Stomach smooth muscle (tissue), 2 donors: ENCODE results near the gene GSC2.
"Not testable (repeated sequence)": the region's sequence is repeated elsewhere in the genome, so short reads cannot be mapped to it uniquely, and the experiment has no call there.

ENCODE experiments used
- H3K27ac ChIP-seq: one replicate; pipeline ENCODE4 v1.7.0; 2013; ENCODE audit warnings: mild to moderate bottlenecking, low read length, inconsistent platforms
- H3K27me3 ChIP-seq, 2 donors: one replicate each; pipeline ENCODE4 v1.7.0; 2013; ENCODE audit warnings: low read length in 2 of 2; ENCODE audit not compliant: insufficient read depth in 2 of 2, control insufficient read depth in 1 of 2
- H3K36me3 ChIP-seq, 2 donors: one replicate each; pipeline ENCODE4 v1.7.0; 2013; ENCODE audit warnings: low read length in 2 of 2; ENCODE audit not compliant: control insufficient read depth in 2 of 2, insufficient read depth in 2 of 2
- H3K4me1 ChIP-seq: one replicate; pipeline ENCODE4 v1.7.0; 2013; ENCODE audit warnings: low read length; ENCODE audit not compliant: control insufficient read depth, insufficient read depth
- H3K4me3 ChIP-seq, 2 donors: one replicate each; pipeline ENCODE4 v1.7.0; 2013; ENCODE audit warnings: low read length in 2 of 2
- H3K9ac ChIP-seq, 2 donors: one replicate each; pipeline ENCODE4 v1.7.0; 2013; ENCODE audit warnings: low read length in 2 of 2, mild to moderate bottlenecking in 1 of 2
- H3K9me3 ChIP-seq, 2 donors: one replicate each; pipeline ENCODE4 v1.7.0; 2013; ENCODE audit warnings: low read length in 2 of 2; ENCODE audit not compliant: control insufficient read depth in 2 of 2
- donor health status: healthy.
- donor health status: Pancreatic carcinoma.

GSC2 gene

DNA sequence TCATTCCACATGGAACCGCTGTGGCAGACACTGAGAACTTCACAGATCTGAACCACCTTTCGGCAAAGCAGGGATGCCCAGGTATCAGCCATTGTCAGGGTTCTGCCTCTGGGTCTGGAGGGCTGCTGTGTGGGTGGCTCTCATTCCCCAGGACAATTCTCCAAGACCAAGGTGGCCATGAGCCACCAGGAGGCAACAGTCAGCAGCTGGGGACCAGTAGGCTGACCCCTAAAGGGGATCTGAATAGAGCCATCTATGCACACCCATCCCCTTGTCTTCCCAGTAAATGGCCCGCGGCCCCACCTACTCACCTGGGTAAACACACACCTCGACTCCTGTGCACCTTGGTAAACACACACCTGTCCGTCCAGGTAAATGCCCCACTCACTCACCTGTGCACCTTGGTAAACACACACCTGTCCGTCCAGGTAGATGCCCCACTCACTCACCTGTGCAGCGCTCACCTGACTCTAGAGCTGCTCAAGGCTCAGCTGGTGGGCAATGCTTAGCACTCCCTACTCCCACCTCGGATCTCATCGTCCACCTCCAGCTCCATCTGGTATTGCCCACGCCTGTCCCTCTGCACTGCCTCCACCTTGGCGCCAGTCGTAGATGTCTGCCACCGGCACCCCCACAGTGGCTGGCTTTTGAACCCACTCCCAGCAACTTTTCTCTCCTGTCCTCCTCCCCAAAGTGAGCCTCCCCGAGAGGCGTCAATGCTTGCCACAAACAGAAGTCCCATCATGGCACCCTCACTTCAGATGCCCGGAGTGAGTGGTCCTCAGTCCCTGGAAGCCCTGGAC is 18.2 kb upstream of the GSC2 start:
- Histone ChIP-seq H3K9ac (no peak overlapping the region), H3K4me1 (peaks cover 39% of the 10 kb centered on the region), H3K27me3 (peaks cover 25 to 28% of the 10 kb centered on the region in 2 donors), H3K9me3 (no peaks in the 10 kb centered on the region), H3K27ac (no peak overlapping the region), H3K4me3 (no peak overlapping the region), H3K36me3 (no peaks in the 10 kb centered on the region)

GRCh38 chr22:19167106-19167869 is 17.2 kb upstream of the GSC2 start:
- H3K9ac ChIP-seq: no peak overlapping the region
- H3K36me3 ChIP-seq: no peaks in the 10 kb centered on the region
- H3K27ac ChIP-seq: no peak overlapping the region
- H3K4me1 ChIP-seq: peaks cover 29% of the 10 kb centered on the region
- H3K4me3 ChIP-seq: no peak overlapping the region
- H3K9me3 ChIP-seq: no peaks in the 10 kb centered on the region
- peaks cover 25 to 28% of the 10 kb centered on the region in 2 donors for H3K27me3 ChIP-seq

DNA sequence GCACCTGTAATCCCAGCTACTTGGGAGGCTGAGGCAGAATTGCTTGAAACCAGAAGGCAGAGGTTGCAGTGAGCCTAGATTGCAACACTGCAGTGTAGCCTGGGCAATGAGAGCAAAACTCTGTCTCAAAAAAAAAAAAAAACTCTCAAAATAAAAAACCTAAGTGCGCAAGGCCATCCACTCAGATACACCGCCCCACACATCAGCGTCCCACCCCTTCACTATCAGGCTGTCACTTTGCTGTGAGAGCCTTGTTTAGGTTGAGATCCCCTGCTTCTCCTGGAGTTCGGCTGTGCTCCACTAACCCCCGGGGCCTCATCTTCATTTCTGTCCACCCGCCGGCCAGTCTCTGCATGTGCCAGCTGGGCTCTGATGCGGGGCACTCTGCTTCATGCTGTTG is 16.3 kb upstream of the GSC2 start:
- H3K27me3 ChIP-seq: peaks cover 25 to 28% of the 10 kb centered on the region in 2 donors
- no peaks in the 10 kb centered on the region for H3K9me3 ChIP-seq
- H3K9ac ChIP-seq: no peak overlapping the region
- H3K36me3 ChIP-seq: no peaks in the 10 kb centered on the region
- H3K4me3 ChIP-seq: no peak overlapping the region
- H3K27ac ChIP-seq: no peak overlapping the region
- peaks cover 24% of the 10 kb centered on the region for H3K4me1 ChIP-seq

DNA sequence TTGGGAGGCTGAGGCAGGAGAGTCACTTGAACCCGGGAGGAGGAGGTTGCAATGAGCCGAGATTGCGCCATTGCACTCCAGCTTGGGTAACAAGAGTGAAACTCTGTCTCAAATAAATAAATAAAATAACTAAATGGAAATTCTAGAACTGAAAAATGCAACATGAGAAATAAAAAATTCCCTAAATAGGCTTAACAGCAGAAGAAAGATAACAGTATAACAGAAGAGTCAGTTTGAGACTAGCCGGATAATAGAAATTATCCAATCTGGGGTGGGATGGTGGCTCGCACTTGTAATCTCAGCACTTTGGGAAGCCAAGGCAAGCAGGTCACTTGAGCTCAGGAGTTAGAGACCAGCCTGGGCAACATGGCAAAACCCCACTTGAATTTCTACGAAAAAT is 14.3 kb upstream of the GSC2 start:
- no peaks in the 10 kb centered on the region for H3K36me3 ChIP-seq
- H3K4me3 ChIP-seq: no peak overlapping the region
- no peak overlapping the region for H3K27ac ChIP-seq
- H3K9me3 ChIP-seq: no peaks in the 10 kb centered on the region
- H3K27me3 ChIP-seq: peaks cover 25 to 28% of the 10 kb centered on the region in 2 donors
- no peak overlapping the region for H3K9ac ChIP-seq
- H3K4me1 ChIP-seq: peaks cover 7% of the 10 kb centered on the region

DNA sequence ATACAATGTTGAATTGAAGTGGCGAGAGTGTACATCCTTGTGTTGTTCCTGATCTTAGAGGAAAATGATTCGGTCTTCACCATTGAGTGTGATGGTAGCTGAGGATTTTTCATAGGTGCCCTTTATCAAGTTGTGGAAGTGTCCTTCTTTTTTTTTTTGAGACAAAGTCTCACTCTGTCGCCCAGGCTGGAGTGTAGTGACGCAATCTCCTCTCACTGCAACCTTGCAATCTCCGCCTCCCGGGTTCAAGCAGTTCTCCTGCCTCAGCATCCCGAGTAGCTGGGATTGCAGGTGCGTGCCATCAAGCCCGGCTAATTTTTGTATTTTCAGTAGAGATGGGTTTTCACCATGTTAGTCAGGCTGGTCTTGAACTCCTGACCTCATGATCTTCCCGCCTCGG is 8.6 kb upstream of the GSC2 start:
- H3K9ac ChIP-seq, H3K9me3 ChIP-seq, H3K4me1 ChIP-seq, H3K27ac ChIP-seq, H3K36me3 ChIP-seq, H3K27me3 ChIP-seq, H3K4me3 ChIP-seq: not testable (repeated sequence)

GRCh38 chr22:19156109-19156508 is 6.0 kb upstream of the GSC2 start:
- not testable (repeated sequence) for H3K36me3 ChIP-seq, H3K9me3 ChIP-seq, H3K4me1 ChIP-seq, H3K27ac ChIP-seq, H3K4me3 ChIP-seq, H3K9ac ChIP-seq
- peaks cover 10 to 18% of the 10 kb centered on the region in 2 donors for H3K27me3 ChIP-seq

DNA sequence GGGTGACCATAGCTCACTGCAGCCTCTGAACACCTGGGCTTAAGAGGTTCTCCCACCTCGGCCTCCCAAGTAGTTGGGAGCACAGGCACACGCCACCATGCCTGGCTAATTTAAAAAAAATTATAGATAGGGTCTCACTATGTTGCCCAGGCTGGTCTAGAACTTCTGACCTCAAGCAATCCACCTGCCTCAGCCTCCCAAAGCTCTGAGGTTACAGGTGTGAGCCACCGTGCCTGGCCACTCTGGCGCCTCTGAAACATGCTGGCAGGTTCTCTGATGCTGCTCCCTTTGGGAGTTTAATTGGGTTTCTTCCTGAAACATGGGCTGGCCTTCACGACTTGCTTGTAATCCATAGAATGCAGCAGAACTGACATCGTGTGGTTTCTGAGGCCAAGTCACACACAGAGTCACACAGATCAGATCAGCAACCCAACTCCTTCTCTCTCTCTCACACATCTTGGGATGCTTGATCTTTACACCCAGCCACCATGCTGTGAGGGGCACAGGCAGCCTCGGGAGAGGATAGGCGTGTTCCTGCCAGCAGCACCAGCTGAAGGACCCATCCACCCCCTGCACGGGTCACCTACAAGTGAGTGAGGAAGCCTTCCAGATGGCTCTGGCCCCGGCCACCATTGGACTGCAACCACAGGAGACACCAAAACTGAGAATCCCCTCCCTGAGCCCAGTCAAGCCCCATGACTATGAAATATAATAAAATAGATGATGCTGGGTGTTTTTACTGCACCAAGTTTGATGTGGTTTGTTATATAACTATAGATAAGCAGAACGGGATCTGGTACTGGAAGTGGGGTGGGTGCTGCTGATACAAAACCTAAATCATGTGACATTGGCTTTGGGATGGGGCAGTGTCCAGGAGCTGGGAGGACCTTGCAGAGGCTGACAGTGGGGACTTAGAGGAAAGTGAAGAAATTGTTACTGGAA is 3.1 kb upstream of the GSC2 start:
- Histone ChIP-seq H3K4me1 (no peaks in the 10 kb centered on the region), H3K27ac (no peak overlapping the region), H3K27me3 (peaks cover 28 to 31% of the 10 kb centered on the region in 2 donors), H3K9ac (no peak overlapping the region), H3K4me3 (no peak overlapping the region), H3K36me3 (no peaks in the 10 kb centered on the region), H3K9me3 (no peaks in the 10 kb centered on the region)

DNA sequence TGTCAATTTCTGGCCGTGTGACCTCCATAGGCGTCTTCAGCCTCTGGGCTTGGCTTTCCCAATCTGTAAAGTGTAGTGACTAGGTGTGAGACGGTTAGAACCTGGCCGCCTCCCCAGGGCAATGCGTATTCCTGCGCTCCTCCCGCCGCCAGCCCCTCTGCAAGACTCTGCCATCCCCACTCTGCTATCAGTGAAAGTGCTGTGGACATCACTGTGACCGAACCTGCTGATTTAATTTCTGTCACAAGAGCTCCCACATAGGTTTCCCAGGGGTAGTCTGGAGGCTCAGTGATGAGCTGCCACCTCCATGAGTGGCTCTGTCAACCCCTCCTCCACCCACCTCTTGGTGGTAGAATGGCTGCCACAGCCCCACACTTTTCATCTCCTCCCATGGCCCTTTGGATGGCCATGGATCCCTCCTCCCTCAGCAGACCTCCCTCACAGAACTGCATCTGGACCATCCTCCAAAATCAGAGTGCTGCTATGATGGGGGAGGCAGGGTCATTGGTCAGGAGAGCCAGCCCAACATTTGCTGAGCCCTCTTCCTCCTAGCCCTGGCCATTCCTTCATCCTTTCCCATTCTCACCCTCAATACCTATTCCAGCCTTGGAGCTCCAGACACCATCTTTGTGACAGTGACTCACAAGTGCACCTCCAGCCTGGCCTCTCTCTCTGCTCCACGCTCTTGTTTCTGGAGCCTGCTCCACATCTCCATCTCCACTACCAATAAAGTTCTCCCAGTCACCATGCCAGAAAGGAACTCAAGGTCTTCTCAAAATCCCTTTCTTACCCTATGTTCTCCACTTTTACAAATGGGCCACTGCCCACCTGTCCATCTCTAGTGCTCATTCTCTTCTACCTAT is 1.5 kb upstream of the GSC2 start:
- H3K27me3 ChIP-seq: peaks cover 28 to 33% of the 10 kb centered on the region in 2 donors

GRCh38 chr22:19150482-19151328 is 613 bp upstream of the GSC2 start:
- Histone ChIP-seq H3K27me3 (peaks cover 28 to 33% of the 10 kb centered on the region in 2 donors), H3K4me3 (no peak overlapping the region), H3K27ac (no peak overlapping the region), H3K9ac (no peak overlapping the region), H3K36me3 (no peaks in the 10 kb centered on the region), H3K9me3 (no peaks in the 10 kb centered on the region), H3K4me1 (no peaks in the 10 kb centered on the region)

More for the DNA sequence above, 1.5 kb upstream of the GSC2 start:
- no peak overlapping the region for H3K4me3 ChIP-seq
- no peak overlapping the region for H3K27ac ChIP-seq
- H3K9ac ChIP-seq: no peak overlapping the region
- no peaks in the 10 kb centered on the region for H3K36me3 ChIP-seq
- H3K4me1 ChIP-seq: no peaks in the 10 kb centered on the region
- H3K9me3 ChIP-seq: no peaks in the 10 kb centered on the region
